ENCODE results near the gene MSH2.

Gene MSH2

DNA sequence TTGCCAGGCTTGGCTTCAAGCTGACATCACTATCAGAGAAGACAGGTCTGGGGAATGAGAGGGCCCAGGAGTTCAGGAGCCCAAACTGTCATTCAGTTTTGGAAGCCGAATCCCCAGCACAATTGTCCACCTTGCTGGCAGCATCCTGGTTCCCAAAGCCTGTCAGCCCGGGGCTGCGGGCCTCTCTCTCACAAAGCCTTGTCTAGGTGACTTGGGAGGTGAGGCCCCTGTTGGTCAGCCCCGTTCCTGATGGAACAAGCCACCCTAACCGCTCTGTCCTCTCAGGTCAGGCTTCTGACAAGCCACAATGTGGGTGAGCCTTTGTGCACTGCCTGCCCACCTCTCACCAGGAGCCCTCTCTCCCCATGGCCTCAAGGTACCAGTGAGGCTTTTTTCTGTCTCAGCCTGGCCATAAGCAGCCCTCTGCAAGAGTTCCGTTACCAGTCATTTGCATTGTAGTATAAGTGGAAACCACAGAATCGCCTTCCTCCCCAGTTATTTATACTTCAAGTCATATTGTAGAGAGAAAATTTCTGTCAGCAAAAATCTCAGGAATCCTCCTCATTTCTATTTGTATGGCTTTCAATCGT lies 100.6 kb downstream of the MSH2 start:
- H3K9ac ChIP-seq (ENCODE audit: insufficient read length), result no peak overlapping the region
- no peaks in the 10 kb centered on the region for H3K36me3 ChIP-seq (ENCODE audit: insufficient read depth, low read length)
- no peak overlapping the region for H3K4me3 ChIP-seq
- no peak overlapping the region for H3K27ac ChIP-seq
- TF ChIP-seq EZH2 (IDR thresholded peaks at IDR 0.05), result no peak
- no peak for TF ChIP-seq FOXP2 (optimal IDR thresholded peaks at IDR 0.05; ENCODE audit: control extremely low read depth, extremely low read length, insufficient read depth)
- TF ChIP-seq POLR2AphosphoS5 (IDR thresholded peaks at IDR 0.05; ENCODE audit: borderline replicate concordance, low read depth, low read length), result no peak
- DNase-seq (ENCODE audit: low read depth, low spot score), result no peak
- no peaks in the 10 kb centered on the region for H3K9me3 ChIP-seq (ENCODE audit: low read depth, low read length)

GRCh38 chr2:47504174-47504810 lies 101.3 kb downstream of the MSH2 start:
- Histone ChIP-seq H3K36me3 (ENCODE audit: insufficient read depth, low read length) (no peaks in the 10 kb centered on the region), H3K4me3 (no peak overlapping the region), H3K27ac (no peak overlapping the region), H3K9ac (ENCODE audit: insufficient read length) (no peak overlapping the region), H3K9me3 (ENCODE audit: low read depth, low read length) (no peaks in the 10 kb centered on the region)
- DNase-seq (ENCODE audit: low read depth, low spot score), result no peak
- TF ChIP-seq POLR2AphosphoS5 (IDR thresholded peaks at IDR 0.05; ENCODE audit: borderline replicate concordance, low read depth, low read length) (no peak), EZH2 (IDR thresholded peaks at IDR 0.05) (no peak), FOXP2 (optimal IDR thresholded peaks at IDR 0.05; ENCODE audit: control extremely low read depth, extremely low read length, insufficient read depth) (no peak)

GRCh38 chr2:47506024-47506423 lies 103.1 kb downstream of the MSH2 start:
- Histone ChIP-seq H3K9me3 (ENCODE audit: low read depth, low read length) (no peaks in the 10 kb centered on the region), H3K27ac (no peak overlapping the region), H3K36me3 (ENCODE audit: insufficient read depth, low read length) (no peaks in the 10 kb centered on the region), H3K9ac (ENCODE audit: insufficient read length) (no peak overlapping the region), H3K4me3 (no peak overlapping the region)
- TF ChIP-seq FOXP2 (optimal IDR thresholded peaks at IDR 0.05; ENCODE audit: control extremely low read depth, extremely low read length, insufficient read depth) (no peak), POLR2AphosphoS5 (IDR thresholded peaks at IDR 0.05; ENCODE audit: borderline replicate concordance, low read depth, low read length) (no peak), EZH2 (IDR thresholded peaks at IDR 0.05) (no peak)
- no peak for DNase-seq (ENCODE audit: low read depth, low spot score)

- no peak overlapping the region for H3K27ac ChIP-seq
- no peaks in the 10 kb centered on the region for H3K36me3 ChIP-seq (ENCODE audit: insufficient read depth, low read length)
- TF ChIP-seq FOXP2 (optimal IDR thresholded peaks at IDR 0.05; ENCODE audit: control extremely low read depth, extremely low read length, insufficient read depth) (no peak), POLR2AphosphoS5 (IDR thresholded peaks at IDR 0.05; ENCODE audit: borderline replicate concordance, low read depth, low read length) (no peak), EZH2 (IDR thresholded peaks at IDR 0.05) (no peak)
- H3K9me3 ChIP-seq (ENCODE audit: low read depth, low read length), result no peaks in the 10 kb centered on the region
- no peak for DNase-seq (ENCODE audit: low read depth, low spot score)
- no peak overlapping the region for H3K9ac ChIP-seq (ENCODE audit: insufficient read length)
- no peak overlapping the region for H3K4me3 ChIP-seq
Measured at GRCh38 chr2:47506436-47506835, 103.5 kb downstream of the MSH2 start.

GRCh38 chr2:47508080-47508479 lies 105.1 kb downstream of the MSH2 start:
- Histone ChIP-seq H3K9me3 (ENCODE audit: low read depth, low read length) (no peaks in the 10 kb centered on the region), H3K9ac (ENCODE audit: insufficient read length) (no peak overlapping the region)
- TF ChIP-seq POLR2AphosphoS5 (IDR thresholded peaks at IDR 0.05; ENCODE audit: borderline replicate concordance, low read depth, low read length) (no peak), FOXP2 (optimal IDR thresholded peaks at IDR 0.05; ENCODE audit: control extremely low read depth, extremely low read length, insufficient read depth) (no peak), EZH2 (IDR thresholded peaks at IDR 0.05) (no peak)

DNA sequence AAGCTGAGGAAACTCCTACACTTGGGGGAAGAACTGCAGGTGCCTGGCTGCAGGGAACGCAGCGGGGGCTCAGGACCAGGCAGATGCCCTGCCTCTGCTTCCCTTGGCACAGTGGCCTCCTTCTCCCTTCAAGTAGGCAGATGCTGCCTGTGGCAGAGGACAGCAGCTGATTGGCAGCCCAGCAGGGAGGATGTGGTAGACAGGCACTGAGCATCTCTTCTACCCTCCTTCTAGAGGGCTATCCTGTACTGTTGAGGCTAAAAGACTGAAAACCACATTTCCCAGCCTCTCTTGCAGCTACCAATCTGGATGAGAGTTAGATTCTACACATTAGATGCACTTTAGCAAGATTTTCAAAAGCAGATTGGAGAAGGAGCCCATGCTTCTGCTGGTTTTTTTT lies 105.7 kb downstream of the MSH2 start:
- no peak for TF ChIP-seq EZH2 (IDR thresholded peaks at IDR 0.05)
- no peak for TF ChIP-seq FOXP2 (optimal IDR thresholded peaks at IDR 0.05; ENCODE audit: control extremely low read depth, extremely low read length, insufficient read depth)
- no peak for TF ChIP-seq POLR2AphosphoS5 (IDR thresholded peaks at IDR 0.05; ENCODE audit: borderline replicate concordance, low read depth, low read length)
- Histone ChIP-seq H3K4me3 (no peak overlapping the region), H3K36me3 (ENCODE audit: insufficient read depth, low read length) (no peaks in the 10 kb centered on the region), H3K27ac (no peak overlapping the region), H3K9me3 (ENCODE audit: low read depth, low read length) (no peaks in the 10 kb centered on the region), H3K9ac (ENCODE audit: insufficient read length) (no peak overlapping the region)
- DNase-seq (ENCODE audit: low read depth, low spot score), result no peak

More at GRCh38 chr2:47508080-47508479, 105.1 kb downstream of the MSH2 start:
- DNase-seq (ENCODE audit: low read depth, low spot score), result no peak
- Histone ChIP-seq H3K27ac (no peak overlapping the region), H3K36me3 (ENCODE audit: insufficient read depth, low read length) (no peaks in the 10 kb centered on the region), H3K4me3 (no peak overlapping the region)

DNA sequence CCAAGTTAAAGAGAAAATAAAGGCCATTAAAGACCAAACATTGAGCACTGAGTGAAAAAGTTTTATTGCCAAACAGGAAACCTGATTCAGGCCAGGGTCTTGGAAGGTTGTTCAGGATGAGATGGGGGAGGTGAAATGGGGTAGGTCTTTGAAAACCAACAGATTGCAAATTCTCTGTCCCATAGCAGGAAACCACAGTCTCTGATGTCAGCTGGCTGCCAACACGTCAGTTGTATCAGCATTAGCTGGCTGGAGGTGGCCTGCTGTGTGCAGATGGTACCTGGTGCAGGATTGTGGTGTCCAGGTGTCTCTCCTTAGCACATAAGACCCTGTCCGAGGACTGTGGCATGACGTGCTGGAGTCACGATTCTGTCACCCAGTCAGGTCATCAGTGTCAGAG lies 106.3 kb downstream of the MSH2 start:
- H3K4me3 ChIP-seq, result no peak overlapping the region
- H3K27ac ChIP-seq, result no peak overlapping the region
- H3K9me3 ChIP-seq (ENCODE audit: low read depth, low read length), result no peaks in the 10 kb centered on the region
- no peak for DNase-seq (ENCODE audit: low read depth, low spot score)
- no peak for TF ChIP-seq POLR2AphosphoS5 (IDR thresholded peaks at IDR 0.05; ENCODE audit: borderline replicate concordance, low read depth, low read length)
- no peak for TF ChIP-seq EZH2 (IDR thresholded peaks at IDR 0.05)
- TF ChIP-seq FOXP2 (optimal IDR thresholded peaks at IDR 0.05; ENCODE audit: control extremely low read depth, extremely low read length, insufficient read depth), result no peak
- no peak overlapping the region for H3K9ac ChIP-seq (ENCODE audit: insufficient read length)
- H3K36me3 ChIP-seq (ENCODE audit: insufficient read depth, low read length), result no peaks in the 10 kb centered on the region

DNA sequence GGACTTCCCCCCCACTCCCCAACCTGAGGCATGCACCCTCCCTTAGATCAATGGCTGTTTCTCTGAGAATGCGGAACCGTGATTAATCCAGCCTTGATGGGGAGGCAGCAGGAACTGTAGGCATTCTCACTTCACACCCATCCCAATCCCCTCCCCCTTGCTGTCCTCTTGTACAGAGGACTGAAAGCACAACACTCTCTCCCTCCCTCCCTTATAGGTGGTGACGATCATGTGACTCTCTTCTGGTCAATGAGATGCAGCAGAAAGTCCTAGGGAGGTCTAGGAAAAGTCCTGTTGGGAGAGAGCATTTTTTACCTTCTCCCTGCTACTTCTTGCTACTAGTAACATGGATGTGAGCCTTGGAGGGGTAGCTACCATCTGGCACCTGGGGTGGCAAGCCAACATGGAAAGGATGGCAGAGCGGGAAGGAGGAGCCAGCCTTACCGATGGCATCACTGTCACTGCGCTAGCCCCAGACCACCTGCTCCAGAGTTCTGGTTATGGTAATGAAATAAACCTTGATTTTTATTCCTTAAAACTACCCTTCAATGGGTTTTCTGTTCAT lies 106.9 kb downstream of the MSH2 start:
- no peak overlapping the region for H3K4me3 ChIP-seq
- no peak overlapping the region for H3K27ac ChIP-seq
- no peak overlapping the region for H3K9ac ChIP-seq (ENCODE audit: insufficient read length)
- no peaks in the 10 kb centered on the region for H3K9me3 ChIP-seq (ENCODE audit: low read depth, low read length)
- TF ChIP-seq POLR2AphosphoS5 (IDR thresholded peaks at IDR 0.05; ENCODE audit: borderline replicate concordance, low read depth, low read length), result no peak
- no peak for TF ChIP-seq FOXP2 (optimal IDR thresholded peaks at IDR 0.05; ENCODE audit: control extremely low read depth, extremely low read length, insufficient read depth)
- no peak for TF ChIP-seq EZH2 (IDR thresholded peaks at IDR 0.05)
- DNase-seq (ENCODE audit: low read depth, low spot score), result no peak
- no peaks in the 10 kb centered on the region for H3K36me3 ChIP-seq (ENCODE audit: insufficient read depth, low read length)

All from SK-N-MC (cell line).